CD14-positive monocyte (primary cell): ENCODE data around the gene HLA-F. TPM values are rescaled to one million over a fixed set of nuclear protein-coding genes. Genes with fewer than 3 reads are reported as not detected.

Experiments used
- DNase-seq, 3 donors: peaks; one replicate each; pipeline ENCODE4 v3.0.0-alpha.2; 2011 to 2022
- H2AFZ ChIP-seq: 2 replicates; pipeline ENCODE4 v1.6.0; 2012; ENCODE audit warnings: mild to moderate bottlenecking, low read depth, low read length, inconsistent platforms; ENCODE audit not compliant: insufficient read depth, poor library complexity, severe bottlenecking
- H3K27ac ChIP-seq, 2 donors: 1 replicate in 1 of 2; 2 replicates in 1 of 2; pipeline ENCODE4 v1.5.1; 2012 to 2013; ENCODE audit warnings: low read length in 2 of 2, control low read depth in 1 of 2, inconsistent platforms in 1 of 2, low read depth in 1 of 2, mild to moderate bottlenecking in 1 of 2
- H3K27me3 ChIP-seq, 2 donors: one replicate each; pipeline versions ENCODE4 v1.6.0 to v1.6.1; 2011 to 2013; ENCODE audit warnings: low read length in 2 of 2; ENCODE audit not compliant: control insufficient read depth in 2 of 2, insufficient read depth in 2 of 2
- H3K36me3 ChIP-seq, 2 donors: replicated peaks in 1 of 2; 1 replicate in 1 of 2; 2 replicates in 1 of 2; pipeline versions ENCODE4 v1.5.1 to v1.6.1; 2012 to 2013; ENCODE audit warnings: low read length in 2 of 2, control low read depth in 1 of 2, inconsistent platforms in 1 of 2, mild to moderate bottlenecking in 1 of 2; ENCODE audit not compliant: insufficient read depth in 2 of 2, control insufficient read depth in 1 of 2
- H3K4me1 ChIP-seq, 2 donors: 1 replicate in 1 of 2; 2 replicates in 1 of 2; pipeline versions ENCODE4 v1.5.1 to v1.6.1; 2012 to 2013; ENCODE audit warnings: low read length in 2 of 2, control low read depth in 1 of 2, inconsistent platforms in 1 of 2, mild to moderate bottlenecking in 1 of 2, moderate library complexity in 1 of 2; ENCODE audit not compliant: insufficient read depth in 2 of 2, control insufficient read depth in 1 of 2
- H3K4me2 ChIP-seq: replicated peaks from 2 replicates; pipeline ENCODE3; 2012; ENCODE audit warnings: low read length, moderate library complexity, mild to moderate bottlenecking; ENCODE audit not compliant: poor library complexity, severe bottlenecking; ENCODE audit errors: extremely low read depth
- H3K4me3 ChIP-seq, 3 experiments: fragments of 200-600 bp in 1 of 3; sonication (generic) in 1 of 3; replicated peaks in 1 of 3; 1 replicate in 2 of 3; 2 replicates in 1 of 3; pipeline ENCODE4 v1.5.1; 2011 to 2013; ENCODE audit warnings: low read length in 3 of 3, mild to moderate bottlenecking in 3 of 3, control low read depth in 2 of 3, low read depth in 2 of 3, inconsistent platforms in 1 of 3, moderate library complexity in 1 of 3
- H3K79me2 ChIP-seq: 2 replicates; pipeline ENCODE4 v1.6.0; 2012; ENCODE audit warnings: mild to moderate bottlenecking, control low read depth, inconsistent platforms, low read length, moderate library complexity; ENCODE audit not compliant: insufficient read depth
- H3K9ac ChIP-seq: 2 replicates; pipeline ENCODE4 v1.6.0; 2017; ENCODE audit warnings: low read length, mild to moderate bottlenecking; ENCODE audit not compliant: insufficient read depth, poor library complexity, severe bottlenecking
- H3K9me3 ChIP-seq, 2 donors: replicated peaks in 1 of 2; 1 replicate in 1 of 2; 2 replicates in 1 of 2; pipeline versions ENCODE4 v1.5.1 to v1.6.1; 2012 to 2013; ENCODE audit warnings: low read length in 2 of 2, control low read depth in 1 of 2; ENCODE audit not compliant: control insufficient read depth in 1 of 2, insufficient read depth in 1 of 2
- H4K20me1 ChIP-seq: 2 replicates; pipeline ENCODE4 v1.6.0; 2012; ENCODE audit warnings: mild to moderate bottlenecking, low read length, control low read depth, moderate library complexity; ENCODE audit not compliant: insufficient read depth
- H3K27ac Mint-ChIP-seq, 7 donors: one replicate each; pipeline ENCODE4 v1.8.0; 2020; ENCODE audit warnings: mild to moderate bottlenecking in 7 of 7, mixed read lengths in 7 of 7, moderate library complexity in 6 of 7, inconsistent platforms in 2 of 7
- H3K27me3 Mint-ChIP-seq, 3 donors: one replicate each; pipeline ENCODE4 v1.8.0; 2021 to 2022; ENCODE audit warnings: low read depth in 3 of 3, mild to moderate bottlenecking in 3 of 3, mixed read lengths in 3 of 3, moderate library complexity in 3 of 3, inconsistent platforms in 1 of 3
- H3K36me3 Mint-ChIP-seq, 2 donors: one replicate each; pipeline ENCODE4 v1.8.0; 2020; ENCODE audit warnings: mixed read lengths in 2 of 2, inconsistent platforms in 1 of 2, mild to moderate bottlenecking in 1 of 2
- H3K4me1 Mint-ChIP-seq: one replicate; pipeline ENCODE4 v1.8.0; 2020; ENCODE audit warnings: mild to moderate bottlenecking, mixed read lengths
- H3K4me3 Mint-ChIP-seq, 2 donors: one replicate each; pipeline ENCODE4 v1.8.0; 2020; ENCODE audit warnings: mild to moderate bottlenecking in 2 of 2, mixed read lengths in 2 of 2, moderate library complexity in 1 of 2
- H3K9me3 Mint-ChIP-seq, 7 donors: one replicate each; pipeline ENCODE4 v1.8.0; 2020 to 2022; ENCODE audit warnings: mixed read lengths in 7 of 7, mild to moderate bottlenecking in 6 of 7, moderate library complexity in 6 of 7, inconsistent platforms in 2 of 7
- CTCF ChIP-seq: fragments of 200-600 bp; IDR thresholded peaks from one replicate; pipeline ENCODE4 v1.8.0; 2022; ENCODE audit warnings: antibody characterized with exemption, mild to moderate bottlenecking
- WGBS: methylation state at CpG from one replicate; pipeline ENCODE4 v1.1.5; 2013; ENCODE audit warnings: missing lambda C conversion rate; ENCODE audit not compliant: insufficient coverage; 5-methylcytosine and 5-hydroxymethylcytosine counted together
- intact Hi-C, 2 donors: fragments of 100-400 bp; cut with micrococcal nuclease; formaldehyde crosslinking; loops; one replicate each; pipeline versions ENCODE4 v1.15.0 to v1.15.1; 2023
- polyA plus RNA-seq, 3 donors: library from polyadenylated mRNA; depleted of rRNA in 1 of 3; unstranded in 2 of 3; stranded (reverse) in 1 of 3; fragments of 300-500 nt in 2 of 3; fragments of >200 nt in 1 of 3; fragmentation: Illumina TruSeq in 2 of 3; gene quantifications; 1 replicate in 2 of 3; 2 replicates in 1 of 3; pipeline ENCODE4 v1.2.3, GENCODE V29; 2012 to 2021

The HLA-F gene
- polyA plus RNA-seq, 3 donors: 283 to 816 (median 394) TPM

- Mint-ChIP-seq H3K4me1 (peaks cover 28% of the 10 kb centered on the region), H3K27me3 (peaks cover 4 to 22% (median 13%) of the 10 kb centered on the region in 3 donors), H3K9me3 (peaks cover 0 to 4% (median 0%) of the 10 kb centered on the region in 7 donors), H3K36me3 (peaks cover 0 to 21% of the 10 kb centered on the region in 2 donors), H3K4me3 (no peak overlapping the region), H3K27ac (no peak overlapping the region)
- H3K27ac ChIP-seq: no peak overlapping the region
- peaks cover 15 to 21% of the 10 kb centered on the region in 2 donors for H3K4me1 ChIP-seq
- 93% methylated on average over 4 of the region's 4 CpGs for WGBS
- no peak for TF ChIP-seq CTCF
- peaks cover 0 to 8% of the 10 kb centered on the region in 2 donors for H3K27me3 ChIP-seq
- H3K4me2 ChIP-seq: no peak overlapping the region
- no peak for DNase-seq
- H3K4me3 ChIP-seq: no peak overlapping the region
- H3K79me2 ChIP-seq: no peaks in the 10 kb centered on the region
- H4K20me1 ChIP-seq: peaks cover 4% of the 10 kb centered on the region
- intact Hi-C loops: no loop called here
- H3K9me3 ChIP-seq: no peaks in the 10 kb centered on the region
- no peak overlapping the region for H3K9ac ChIP-seq
- peaks cover 0 to 12% of the 10 kb centered on the region in 2 donors for H3K36me3 ChIP-seq
- H2AFZ ChIP-seq: no peak overlapping the region
These were observed 21.4 kb downstream of the HLA-F start for GRCh38 chr6:29744621-29745020.

- Mint-ChIP-seq H3K9me3 (peaks cover 0 to 4% (median 0%) of the 10 kb centered on the region in 7 donors), H3K36me3 (peaks cover 0 to 21% of the 10 kb centered on the region in 2 donors), H3K4me3 (peak overlapping the region in 1 of 2 donors; percentile 39), H3K4me1 (peaks cover 34% of the 10 kb centered on the region), H3K27ac (peak overlapping the region in 1 of 7 donors; percentile 7), H3K27me3 (peaks cover 4 to 22% (median 13%) of the 10 kb centered on the region in 3 donors)
- H3K4me3 ChIP-seq: no peak overlapping the region
- peaks cover 17 to 24% of the 10 kb centered on the region in 2 donors for H3K4me1 ChIP-seq
- H3K9ac ChIP-seq: no peak overlapping the region
- no peaks in the 10 kb centered on the region for H3K9me3 ChIP-seq
- no peak for TF ChIP-seq CTCF
- no peak for DNase-seq
- H4K20me1 ChIP-seq: peaks cover 4% of the 10 kb centered on the region
- H3K4me2 ChIP-seq: no peak overlapping the region
- H3K79me2 ChIP-seq: no peaks in the 10 kb centered on the region
- 40% methylated on average over 1 of the region's 3 CpGs for WGBS
- H3K27me3 ChIP-seq: peaks cover 0 to 8% of the 10 kb centered on the region in 2 donors
- peaks cover 0 to 12% of the 10 kb centered on the region in 2 donors for H3K36me3 ChIP-seq
- no peak overlapping the region for H2AFZ ChIP-seq
- intact Hi-C loops: no loop called here
- H3K27ac ChIP-seq: no peak overlapping the region
These were observed 22.2 kb downstream of the HLA-F start for GRCh38 chr6:29745386-29745785.
